Hepatocyte (in vitro differentiated cells): ENCODE measurements around the gene SEC22C. TPM values are rescaled to one million over a fixed set of nuclear protein-coding genes. Genes with fewer than 3 reads are reported as not detected.
A peak's percentile ranks its signal among the peaks of the same experiment; 100 is the strongest.

ENCODE experiments used
- DNase-seq: peaks from one replicate; pipeline ENCODE4 v3.0.0-alpha.2; 2016; ENCODE audit warnings: low spot score
- H2AFZ ChIP-seq: fragments of 200-600 bp; sonication (generic); 2 replicates; pipeline ENCODE4 v1.6.0; 2016; ENCODE audit warnings: antibody characterized with exemption, mild to moderate bottlenecking
- H3K27ac ChIP-seq: fragments of 200-600 bp; sonication (generic); 2 replicates; pipeline ENCODE4 v1.5.1; 2016; ENCODE audit warnings: mild to moderate bottlenecking
- H3K27me3 ChIP-seq: fragments of 200-600 bp; sonication (generic); 2 replicates; pipeline ENCODE4 v1.6.1; 2016
- H3K36me3 ChIP-seq: fragments of 200-600 bp; sonication (generic); replicated peaks from 2 replicates; pipeline ENCODE4 v1.5.1; 2016; ENCODE audit warnings: low read depth; ENCODE audit not compliant: insufficient read depth
- H3K4me1 ChIP-seq: fragments of 200-600 bp; sonication (generic); 2 replicates; pipeline ENCODE4 v1.5.1; 2016; ENCODE audit warnings: mild to moderate bottlenecking, moderate library complexity; ENCODE audit not compliant: insufficient read depth
- H3K4me2 ChIP-seq: fragments of 200-600 bp; sonication (generic); 2 replicates; pipeline ENCODE4 v1.6.0; 2016
- H3K4me3 ChIP-seq: fragments of 200-600 bp; sonication (generic); 2 replicates; pipeline ENCODE4 v1.5.1; 2016; ENCODE audit warnings: mild to moderate bottlenecking
- H3K79me2 ChIP-seq: fragments of 200-600 bp; sonication (generic); 2 replicates; pipeline ENCODE4 v1.6.0; 2017; ENCODE audit warnings: mild to moderate bottlenecking
- H3K9me2 ChIP-seq: fragments of 200-600 bp; sonication (generic); replicated peaks from 2 replicates; pipeline ENCODE4 v1.6.0; 2017; ENCODE audit warnings: mild to moderate bottlenecking; ENCODE audit not compliant: insufficient read depth
- H3K9me3 ChIP-seq: fragments of 200-600 bp; sonication (generic); 2 replicates; pipeline ENCODE4 v1.5.1; 2016; ENCODE audit warnings: low read depth, mild to moderate bottlenecking
- H4K20me1 ChIP-seq: fragments of 200-600 bp; sonication (generic); 2 replicates; pipeline ENCODE4 v1.6.0; 2016; ENCODE audit warnings: mild to moderate bottlenecking; ENCODE audit not compliant: insufficient read depth, poor library complexity, severe bottlenecking
- CTCF ChIP-seq: fragments of 200-600 bp; sonication (generic); IDR thresholded peaks from 2 replicates; pipeline ENCODE4 v1.5.1; 2016; ENCODE audit warnings: antibody characterized with exemption, mild to moderate bottlenecking; ENCODE audit not compliant: poor library complexity
- EZH2 ChIP-seq: fragments of 200-600 bp; sonication (generic); IDR thresholded peaks from 2 replicates; pipeline ENCODE4 v1.6.1; 2016; ENCODE audit warnings: antibody characterized with exemption, mild to moderate bottlenecking, borderline replicate concordance
- EZH2phosphoT487 ChIP-seq: fragments of 200-600 bp; sonication (generic); IDR thresholded peaks from one replicate; pipeline ENCODE4 v1.6.1; 2018; ENCODE audit warnings: antibody characterized with exemption, mild to moderate bottlenecking, low read depth, moderate library complexity; ENCODE audit not compliant: unreplicated experiment, severe bottlenecking
- WGBS: methylation state at CpG from one replicate; pipeline ENCODE4 v1.1.6; 2016; ENCODE audit warnings: low lambda C conversion rate; ENCODE audit errors: missing lambda C conversion rate; 5-methylcytosine and 5-hydroxymethylcytosine counted together
- polyA plus RNA-seq: library from polyadenylated mRNA; unstranded; fragments of >200 nt; fragmentation: Nextera tagmentation; extraction: Ambion mirVana; gene quantifications from 2 replicates; pipeline ENCODE4 v1.2.1, GENCODE V29; 2016
- total RNA-seq: library from RNA; depleted of rRNA; stranded (reverse); fragments of >200 nt; gene quantifications from 2 replicates; pipeline ENCODE4 v1.2.3, GENCODE V29; 2014

SEC22C gene
- total and polyA plus RNA-seq, 2 experiments from 2014 or later, result 31.4 to 53.9 TPM

- DNase-seq, result no peak
- H3K79me2 ChIP-seq, result no peaks in the 10 kb centered on the region
- no peaks in the 10 kb centered on the region for H3K36me3 ChIP-seq
- no peak overlapping the region for H3K4me2 ChIP-seq
- H3K4me3 ChIP-seq, result no peak overlapping the region
- H3K27ac ChIP-seq, result no peak overlapping the region
- TF ChIP-seq EZH2phosphoT487 (no peak), EZH2 (no peak), CTCF (no peak)
- no peaks in the 10 kb centered on the region for H3K9me3 ChIP-seq
- no peaks in the 10 kb centered on the region for H3K9me2 ChIP-seq
- no peaks in the 10 kb centered on the region for H3K27me3 ChIP-seq
- H2AFZ ChIP-seq, result no peak overlapping the region
- H4K20me1 ChIP-seq, result no peaks in the 10 kb centered on the region
- peaks cover 7% of the 10 kb centered on the region for H3K4me1 ChIP-seq
- WGBS, result 64% methylated on average over 4 of the region's 4 CpGs
Measured at GRCh38 chr3:42520336-42520735, 61.4 kb downstream of the SEC22C start.

- Histone ChIP-seq H3K27ac (peak overlapping the region; percentile 16), H4K20me1 (no peaks in the 10 kb centered on the region), H3K4me2 (no peak overlapping the region), H3K36me3 (no peaks in the 10 kb centered on the region), H3K4me1 (peaks cover 7% of the 10 kb centered on the region), H3K4me3 (no peak overlapping the region), H2AFZ (no peak overlapping the region), H3K27me3 (no peaks in the 10 kb centered on the region), H3K79me2 (no peaks in the 10 kb centered on the region), H3K9me2 (no peaks in the 10 kb centered on the region), H3K9me3 (no peaks in the 10 kb centered on the region)
- no peak for DNase-seq
- TF ChIP-seq EZH2phosphoT487 (no peak), CTCF (no peak), EZH2 (no peak)
- 61% methylated on average over 2 of the region's 2 CpGs for WGBS
Measured at GRCh38 chr3:42519568-42519962, 62.2 kb downstream of the SEC22C start.

- DNase-seq, result no peak
- 73% methylated on average over 6 of the region's 6 CpGs for WGBS
- TF ChIP-seq EZH2, result no peak
- TF ChIP-seq EZH2phosphoT487, result no peak
- no peak for TF ChIP-seq CTCF
- H3K9me3 ChIP-seq, result no peaks in the 10 kb centered on the region
- no peak overlapping the region for H3K27ac ChIP-seq
- peaks cover 7% of the 10 kb centered on the region for H3K4me1 ChIP-seq
- H4K20me1 ChIP-seq, result no peaks in the 10 kb centered on the region
- no peaks in the 10 kb centered on the region for H3K9me2 ChIP-seq
- H3K27me3 ChIP-seq, result no peaks in the 10 kb centered on the region
- H2AFZ ChIP-seq, result no peak overlapping the region
- H3K79me2 ChIP-seq, result no peaks in the 10 kb centered on the region
- H3K4me2 ChIP-seq, result no peak overlapping the region
- no peaks in the 10 kb centered on the region for H3K36me3 ChIP-seq
- H3K4me3 ChIP-seq, result no peak overlapping the region
Measured at GRCh38 chr3:42518800-42519567, 62.8 kb downstream of the SEC22C start.
